ENCODE results near the gene ATF6. TPM values are rescaled to one million over a fixed set of nuclear protein-coding genes. Genes with fewer than 3 reads are reported as not detected.

ATF6 gene
- total RNA-seq, 1 donor from 2014 or later: 14.4 TPM

- DNase-seq (ENCODE audit: low spot score) (no peak), ATAC-seq (no peak)
Measured at GRCh38 chr1:161989108-161989507, 223.0 kb downstream of the ATF6 start.

- no peak for ATAC-seq
- DNase-seq (ENCODE audit: low spot score): no peak
Measured at GRCh38 chr1:161989786-161990185, 223.7 kb downstream of the ATF6 start.

- DNase-seq (ENCODE audit: low spot score) (no peak), ATAC-seq (no peak)
Measured at GRCh38 chr1:161993576-161993975, 227.5 kb downstream of the ATF6 start.

DNA sequence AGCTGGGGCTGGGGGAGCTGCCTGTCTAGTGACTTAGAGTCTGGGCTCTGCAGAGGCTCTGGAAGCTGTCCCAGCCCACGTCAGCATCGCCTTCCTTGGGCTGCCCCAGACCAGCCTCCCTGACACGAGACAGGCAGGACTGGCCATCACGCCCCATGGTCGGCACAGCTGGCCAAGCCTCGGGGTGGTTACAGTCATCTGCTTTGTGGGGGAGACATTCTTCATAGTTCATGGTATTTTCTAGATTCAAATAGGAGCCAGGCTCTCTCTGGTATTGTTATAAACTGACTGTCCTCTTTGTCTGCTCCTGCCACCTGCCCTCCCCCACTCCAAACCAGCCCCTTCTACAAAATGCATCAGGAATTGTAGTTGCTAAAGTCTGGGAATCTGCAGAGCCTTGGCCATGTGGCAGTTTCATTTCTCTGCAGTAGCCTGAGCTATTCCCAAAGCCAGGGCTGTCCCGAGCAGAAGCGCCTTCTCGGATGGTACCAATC, 228.1 kb downstream of the ATF6 start:
- ATAC-seq (no peak), DNase-seq (ENCODE audit: low spot score) (no peak)

DNA sequence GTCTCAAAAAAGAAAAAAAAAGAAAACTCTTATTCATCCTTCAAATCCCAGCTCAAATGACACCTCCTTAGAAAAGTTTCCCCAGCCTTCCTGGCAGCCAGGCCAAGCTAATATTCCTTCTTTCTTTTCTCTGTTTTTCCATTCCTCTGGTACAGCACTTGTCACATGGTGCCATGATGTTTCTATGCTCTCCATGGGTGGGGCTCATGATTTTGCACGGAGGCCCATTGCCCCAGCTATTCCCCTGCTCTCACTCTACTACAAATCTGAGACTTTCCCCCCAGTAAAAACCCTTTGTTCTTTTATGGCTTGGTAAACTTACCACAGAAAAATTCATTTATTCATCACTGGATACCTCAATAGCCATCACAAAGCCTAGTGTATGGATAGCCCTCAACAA, 231.0 kb downstream of the ATF6 start:
- DNase-seq (ENCODE audit: low spot score): no peak

DNA sequence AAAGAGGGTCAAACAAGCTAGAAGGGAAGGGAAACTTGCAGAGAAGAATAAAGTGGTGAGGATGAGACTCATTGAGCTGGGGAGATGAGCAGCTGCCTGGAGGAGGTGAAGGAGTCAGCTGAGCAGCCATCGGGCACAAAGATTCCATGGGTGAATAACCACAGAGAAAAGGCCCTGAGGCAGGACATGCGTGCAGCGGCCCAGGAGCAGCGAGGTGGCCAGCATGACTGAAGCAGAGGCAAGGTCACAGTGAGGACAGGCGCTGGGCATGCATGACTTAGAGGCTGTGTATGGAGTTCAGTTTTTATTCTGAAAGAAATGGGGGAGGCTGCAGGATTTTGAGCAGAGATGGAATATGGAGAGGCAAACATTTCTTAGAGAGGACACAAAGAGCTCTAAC, 232.7 kb downstream of the ATF6 start:
- ATAC-seq: no peak
- DNase-seq (ENCODE audit: low spot score): no peak

More for the DNA sequence above, 231.0 kb downstream of the ATF6 start:
- no peak for ATAC-seq

GRCh38 chr1:161999301-162000052, 233.4 kb downstream of the ATF6 start:
- DNase-seq (ENCODE audit: low spot score) (no peak), ATAC-seq (no peak)

DNA sequence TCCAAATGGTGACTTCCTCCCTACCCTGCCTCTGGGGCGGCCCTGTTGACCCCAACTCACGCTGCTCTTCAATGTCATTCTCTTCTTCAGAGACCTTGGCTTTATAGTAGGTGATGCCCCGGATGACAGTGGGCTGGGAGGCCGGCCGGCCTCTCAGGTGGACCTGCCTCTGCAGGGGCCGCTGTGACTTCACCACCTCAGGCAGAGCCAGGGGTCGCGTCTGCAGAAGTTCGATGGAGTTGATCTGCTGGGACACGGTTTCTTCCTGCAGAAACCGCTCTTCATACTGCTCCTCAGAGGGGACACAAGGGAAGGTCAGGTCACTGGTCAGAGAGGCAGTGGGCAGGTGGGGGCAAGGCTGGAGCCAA, 233.9 kb downstream of the ATF6 start:
- ATAC-seq (no peak), DNase-seq (ENCODE audit: low spot score) (no peak)

GRCh38 chr1:162003061-162003829, 237.1 kb downstream of the ATF6 start:
- no peak for DNase-seq (ENCODE audit: low spot score)
- peak; percentile 29 for ATAC-seq

- ATAC-seq (peak; percentile 62), DNase-seq (ENCODE audit: low spot score) (no peak)
Measured at GRCh38 chr1:162003830-162004215, 237.7 kb downstream of the ATF6 start.

DNA sequence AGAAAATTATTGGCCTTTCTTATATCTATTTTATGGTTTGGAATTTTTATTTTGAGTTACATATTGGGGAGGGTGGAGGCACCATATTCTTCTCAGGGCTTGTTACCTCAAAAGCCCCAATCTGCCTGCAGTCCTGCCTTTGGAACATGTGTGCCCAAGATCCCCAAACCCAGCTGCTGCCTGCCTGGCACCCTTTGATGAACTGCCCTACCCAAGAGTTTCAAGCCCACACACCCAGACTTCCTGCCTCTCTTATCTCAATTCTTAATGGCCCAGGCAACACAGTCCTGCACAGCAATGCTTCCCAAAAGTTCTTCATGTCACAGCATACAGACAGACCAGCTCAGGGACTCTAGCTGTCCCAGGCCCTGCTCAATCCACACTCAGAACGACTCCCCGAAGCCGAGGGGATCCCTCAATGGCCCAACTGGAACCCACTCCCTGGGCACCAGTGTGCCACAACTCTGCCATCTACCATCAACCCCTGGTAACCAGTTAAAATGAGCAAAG, 238.4 kb downstream of the ATF6 start:
- no peak for DNase-seq (ENCODE audit: low spot score)
- no peak for ATAC-seq

- no peak for ATAC-seq
- no peak for DNase-seq (ENCODE audit: low spot score)
Measured at GRCh38 chr1:162006081-162006480, 240.0 kb downstream of the ATF6 start.

GRCh38 chr1:162007466-162007865, 241.3 kb downstream of the ATF6 start:
- ATAC-seq (no peak), DNase-seq (ENCODE audit: low spot score) (no peak)

- DNase-seq (ENCODE audit: low spot score) (no peak), ATAC-seq (no peak)
Measured at GRCh38 chr1:162008799-162009198, 242.7 kb downstream of the ATF6 start.

- DNase-seq (ENCODE audit: low spot score): peak; percentile 50
Measured at GRCh38 chr1:162009501-162010174, 243.5 kb downstream of the ATF6 start.

GRCh38 chr1:162010175-162010506, 244.0 kb downstream of the ATF6 start:
- ATAC-seq (no peak), DNase-seq (ENCODE audit: low spot score) (no peak)

More at GRCh38 chr1:162009501-162010174, 243.5 kb downstream of the ATF6 start:
- peak; percentile 76 for ATAC-seq

DNA sequence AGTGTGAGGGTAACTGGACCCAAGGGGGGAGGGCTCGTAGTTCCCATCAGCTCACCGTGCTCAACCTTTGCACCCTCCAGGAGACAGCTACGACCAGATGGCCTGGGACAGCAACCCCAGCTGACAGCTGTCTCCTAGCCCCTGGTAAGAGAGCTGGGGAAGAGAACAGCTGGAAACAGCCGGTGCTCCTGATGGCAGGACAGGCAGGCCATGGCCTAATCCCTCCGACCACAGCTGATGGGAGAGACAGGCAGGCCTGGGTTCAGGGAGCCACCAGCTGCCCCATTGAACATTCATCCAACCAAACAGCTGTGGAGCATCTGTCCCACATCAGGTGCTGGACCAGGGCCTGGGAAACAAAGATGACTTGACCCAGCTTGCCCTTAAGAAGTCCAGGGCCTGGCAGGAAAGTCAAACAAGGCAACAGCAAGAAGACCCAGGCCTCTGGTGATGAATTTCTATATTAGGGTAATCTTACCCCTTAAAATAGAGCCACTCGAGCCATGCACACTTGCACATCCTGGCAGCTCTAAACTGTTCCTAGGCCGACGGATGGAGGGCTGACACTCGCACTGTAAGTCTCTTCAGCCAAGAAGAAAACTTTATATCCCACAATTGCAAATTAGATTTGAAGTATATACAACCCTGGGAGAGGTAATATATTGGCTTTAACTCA, 245.4 kb downstream of the ATF6 start:
- no peak for ATAC-seq

GRCh38 chr1:162013289-162013688, 247.2 kb downstream of the ATF6 start:
- ATAC-seq (no peak), DNase-seq (ENCODE audit: low spot score) (no peak)

More for the DNA sequence above, 245.4 kb downstream of the ATF6 start:
- no peak for DNase-seq (ENCODE audit: low spot score)

Measured in left lobe of liver (tissue), 2 donors.